Nephron progenitor cell (in vitro differentiated cells): ENCODE measurements around the gene RELL1.
A peak's percentile ranks its signal among the peaks of the same experiment; 100 is the strongest.

Source experiments
- DNase-seq: peaks from one replicate; pipeline ENCODE4 v3.0.0; 2021
- H3K27ac Mint-ChIP-seq: 2 replicates; pipeline ENCODE4 v1.8.0; 2021; ENCODE audit warnings: mild to moderate bottlenecking, moderate library complexity, mixed read lengths
- H3K27me3 Mint-ChIP-seq: 2 replicates; pipeline ENCODE4 v1.8.0; 2021; ENCODE audit warnings: mild to moderate bottlenecking, low read depth, mixed read lengths; ENCODE audit not compliant: poor library complexity
- H3K36me3 Mint-ChIP-seq: 2 replicates; pipeline ENCODE4 v1.8.0; 2021; ENCODE audit warnings: low read depth, mixed read lengths
- H3K4me1 Mint-ChIP-seq: 2 replicates; pipeline ENCODE4 v1.8.0; 2021; ENCODE audit warnings: mixed read lengths
- H3K4me3 Mint-ChIP-seq: 2 replicates; pipeline ENCODE4 v1.8.0; 2021; ENCODE audit warnings: mild to moderate bottlenecking, moderate library complexity, mixed read lengths
- H3K9me3 Mint-ChIP-seq: 2 replicates; pipeline ENCODE4 v1.8.0; 2021; ENCODE audit warnings: mild to moderate bottlenecking, moderate library complexity, mixed read lengths
- CTCF ChIP-seq: fragments of 200-600 bp; sonication (generic); IDR thresholded peaks from 2 replicates; pipeline ENCODE4 v1.5.0; 2021; ENCODE audit warnings: antibody characterized with exemption

RELL1 gene

DNA sequence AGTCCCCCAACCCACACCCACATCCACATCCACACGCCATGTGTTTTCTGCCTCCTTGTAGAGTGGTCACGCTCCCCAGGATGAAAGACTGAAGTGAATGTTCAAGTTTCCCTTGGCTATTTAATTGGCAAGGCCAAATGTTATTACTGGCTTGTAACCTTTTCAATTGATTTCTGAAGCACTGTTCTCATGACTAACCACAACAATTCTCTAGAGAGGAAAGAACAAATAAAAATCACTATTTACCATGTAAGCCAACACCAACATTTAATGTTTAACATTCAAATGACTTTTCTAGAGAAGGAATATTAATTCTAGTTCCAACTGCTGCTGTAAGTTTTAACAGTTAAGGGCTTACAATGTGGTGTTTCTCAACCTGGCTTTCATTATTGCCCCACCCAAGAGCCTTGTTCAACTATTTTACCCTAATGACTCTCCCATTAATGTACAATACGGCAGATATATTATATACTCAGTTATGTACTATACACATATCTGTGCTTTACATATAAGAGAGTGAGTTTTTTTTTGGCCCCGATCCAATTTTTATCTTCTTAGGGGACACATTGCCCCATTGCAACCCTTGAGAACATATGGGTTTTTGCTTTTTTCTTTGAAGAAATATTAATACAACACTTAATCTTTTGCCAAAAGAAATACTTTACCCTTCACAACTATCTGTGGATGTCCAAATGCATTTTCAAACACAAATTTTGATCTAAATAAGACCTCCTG is 46.5 kb downstream of the RELL1 start:
- Mint-ChIP-seq H3K27ac (no peak overlapping the region), H3K4me3 (no peak overlapping the region), H3K36me3 (peaks cover 14% of the 10 kb centered on the region), H3K4me1 (no peaks in the 10 kb centered on the region), H3K27me3 (no peaks in the 10 kb centered on the region), H3K9me3 (no peaks in the 10 kb centered on the region)
- TF ChIP-seq CTCF: no peak
- DNase-seq: no peak

- DNase-seq: no peak
- Mint-ChIP-seq H3K27me3 (no peaks in the 10 kb centered on the region), H3K36me3 (peaks cover 35% of the 10 kb centered on the region), H3K4me1 (no peaks in the 10 kb centered on the region), H3K27ac (no peak overlapping the region), H3K4me3 (no peak overlapping the region), H3K9me3 (no peaks in the 10 kb centered on the region)
- TF ChIP-seq CTCF: no peak
Observed at GRCh38 chr4:37635155-37635554, 51.0 kb downstream of the RELL1 start.

DNA sequence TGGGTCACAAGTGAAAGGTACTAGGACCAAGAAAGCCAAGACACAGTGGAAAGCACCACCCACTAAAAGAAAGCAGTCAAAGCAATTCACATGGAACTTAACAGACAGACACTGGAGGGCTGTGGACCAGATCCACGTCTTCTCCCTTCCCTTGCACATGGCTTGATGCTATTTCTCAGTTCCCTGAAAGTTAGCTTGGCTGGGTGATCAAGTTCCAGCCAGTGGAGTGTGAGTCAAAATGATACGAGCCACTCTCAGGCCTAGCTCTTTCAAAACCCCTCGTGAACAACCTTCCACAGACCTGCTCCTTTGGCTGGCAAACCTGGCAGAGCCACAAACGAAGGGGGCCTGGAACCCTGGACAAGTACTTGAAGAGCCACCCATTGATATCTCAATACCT is 52.0 kb downstream of the RELL1 start:
- Mint-ChIP-seq H3K9me3 (no peaks in the 10 kb centered on the region), H3K4me1 (no peaks in the 10 kb centered on the region), H3K4me3 (no peak overlapping the region), H3K27me3 (no peaks in the 10 kb centered on the region), H3K36me3 (peaks cover 44% of the 10 kb centered on the region), H3K27ac (no peak overlapping the region)
- TF ChIP-seq CTCF: no peak
- DNase-seq: no peak

GRCh38 chr4:37632836-37633235 is 53.3 kb downstream of the RELL1 start:
- Mint-ChIP-seq H3K4me3 (no peak overlapping the region), H3K36me3 (peaks cover 44% of the 10 kb centered on the region), H3K27ac (no peak overlapping the region), H3K27me3 (no peaks in the 10 kb centered on the region), H3K4me1 (peaks cover 2% of the 10 kb centered on the region), H3K9me3 (no peaks in the 10 kb centered on the region)
- DNase-seq: no peak
- TF ChIP-seq CTCF: no peak

GRCh38 chr4:37631551-37631950 is 54.6 kb downstream of the RELL1 start:
- Mint-ChIP-seq H3K9me3 (no peaks in the 10 kb centered on the region), H3K36me3 (peaks cover 33% of the 10 kb centered on the region), H3K4me3 (no peak overlapping the region), H3K27me3 (no peaks in the 10 kb centered on the region), H3K4me1 (peaks cover 14% of the 10 kb centered on the region), H3K27ac (no peak overlapping the region)
- DNase-seq: no peak
- TF ChIP-seq CTCF: no peak

DNA sequence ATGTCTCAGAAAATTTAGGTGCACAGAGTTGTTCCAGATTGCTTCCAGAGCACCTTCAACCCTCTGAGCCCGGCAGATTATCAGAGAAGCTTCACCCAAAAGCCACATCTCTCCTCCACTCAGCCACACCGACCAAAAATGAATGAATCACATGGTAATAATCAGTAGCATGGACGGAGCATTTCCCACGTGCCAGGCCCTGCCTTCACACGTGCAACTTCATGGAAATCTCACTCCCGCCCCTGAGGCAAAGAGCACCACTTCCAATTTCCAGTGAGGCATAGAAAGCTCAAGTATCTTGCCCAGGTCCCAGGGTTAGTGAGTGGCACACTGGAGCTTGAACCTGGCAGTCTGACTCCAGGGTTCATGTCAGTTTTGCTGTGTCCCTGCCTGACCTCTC is 56.5 kb downstream of the RELL1 start:
- Mint-ChIP-seq H3K4me1 (peaks cover 16% of the 10 kb centered on the region), H3K4me3 (no peak overlapping the region), H3K36me3 (peaks cover 33% of the 10 kb centered on the region), H3K27me3 (no peaks in the 10 kb centered on the region), H3K9me3 (no peaks in the 10 kb centered on the region), H3K27ac (peak overlapping the region; percentile 41)
- no peak for DNase-seq
- TF ChIP-seq CTCF: no peak
